ENCODE data around the gene SSC5D. TPM values are rescaled to one million over a fixed set of nuclear protein-coding genes. Genes with fewer than 3 reads are reported as not detected.
A peak's percentile ranks its signal among the peaks of the same experiment; 100 is the strongest.

The SSC5D gene
- total and polyA plus RNA-seq, 9 of the 15 experiments (the other 6 are each of a cell fraction or from before 2014, with no cell fraction given): 0.04 to 0.71 (median 0.14) TPM; not detected in 2

DNA sequence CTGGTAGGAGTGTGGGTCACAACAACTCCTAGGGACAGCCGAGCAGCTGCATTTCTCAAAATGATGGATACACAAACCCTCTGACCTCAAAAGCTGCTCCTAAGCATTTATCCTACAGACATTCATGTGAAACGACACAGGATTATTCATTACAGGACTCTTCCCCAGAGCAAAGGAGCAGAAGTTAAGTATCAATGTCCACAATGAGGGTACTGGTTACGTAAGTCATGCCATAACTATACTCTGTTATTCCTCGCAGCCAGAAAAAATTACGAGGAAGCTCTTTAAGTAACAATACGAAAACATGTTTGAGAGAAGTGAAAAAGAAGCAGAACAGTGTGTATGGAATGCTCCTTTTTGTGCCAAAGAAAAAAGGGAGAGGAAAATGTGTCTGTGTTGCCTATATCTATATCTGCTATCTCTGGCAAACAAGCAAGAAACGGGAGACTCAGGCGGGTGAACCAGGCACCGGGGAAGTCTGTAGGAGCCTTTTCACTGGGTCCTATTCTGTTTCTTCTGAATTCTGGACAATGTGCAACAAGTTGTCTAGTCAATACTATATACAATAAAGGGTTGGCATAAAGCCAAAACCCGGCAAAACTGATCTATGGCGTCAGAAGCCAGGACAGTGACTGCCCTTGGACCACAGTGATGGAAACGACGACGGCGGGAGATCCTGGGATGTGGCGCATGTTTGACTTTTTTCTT lies 28.1 kb upstream of the SSC5D start (continued):
- TF ChIP-seq, protein P1, sequence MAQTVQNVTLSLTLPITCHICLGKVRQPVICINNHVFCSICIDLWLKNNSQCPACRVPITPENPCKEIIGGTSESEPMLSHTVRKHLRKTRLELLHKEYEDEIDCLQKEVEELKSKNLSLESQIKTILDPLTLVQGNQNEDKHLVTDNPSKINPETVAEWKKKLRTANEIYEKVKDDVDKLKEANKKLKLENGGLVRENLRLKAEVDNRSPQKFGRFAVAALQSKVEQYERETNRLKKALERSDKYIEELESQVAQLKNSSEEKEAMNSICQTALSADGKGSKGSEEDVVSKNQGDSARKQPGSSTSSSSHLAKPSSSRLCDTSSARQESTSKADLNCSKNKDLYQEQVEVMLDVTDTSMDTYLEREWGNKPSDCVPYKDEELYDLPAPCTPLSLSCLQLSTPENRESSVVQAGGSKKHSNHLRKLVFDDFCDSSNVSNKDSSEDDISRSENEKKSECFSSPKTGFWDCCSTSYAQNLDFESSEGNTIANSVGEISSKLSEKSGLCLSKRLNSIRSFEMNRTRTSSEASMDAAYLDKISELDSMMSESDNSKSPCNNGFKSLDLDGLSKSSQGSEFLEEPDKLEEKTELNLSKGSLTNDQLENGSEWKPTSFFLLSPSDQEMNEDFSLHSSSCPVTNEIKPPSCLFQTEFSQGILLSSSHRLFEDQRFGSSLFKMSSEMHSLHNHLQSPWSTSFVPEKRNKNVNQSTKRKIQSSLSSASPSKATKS (CRISPR knock-in tag; IDR thresholded peaks at IDR 0.05): no peak
- TF ChIP-seq NFIC (IDR thresholded peaks at IDR 0.05) (peak; percentile 96), RBFOX2 (IDR thresholded peaks at IDR 0.05; ENCODE audit: low read depth, low read length) (no peak), ARHGAP35 (IDR thresholded peaks at IDR 0.05; ENCODE audit: partially characterized antibody) (no peak), MECOM (CRISPR knock-in tag; IDR thresholded peaks at IDR 0.05) (no peak), CBX8 (IDR thresholded peaks at IDR 0.05; ENCODE audit: borderline replicate concordance, extremely low read depth, low read depth, low read length, poor library complexity, severe bottlenecking) (no peak), GABPA (tag; conservative IDR thresholded peaks at IDR 0.05; ENCODE audit: low read depth) (no peak), ETV5 (CRISPR knock-in tag; IDR thresholded peaks at IDR 0.05; ENCODE audit: low read depth) (no peak), BHLHE40 (IDR thresholded peaks at IDR 0.05; ENCODE audit: low read length) (no peak), SIN3B (IDR thresholded peaks at IDR 0.05; ENCODE audit: low read depth) (no peak), ZC3H8 (IDR thresholded peaks at IDR 0.05) (no peak), ZNF695 (CRISPR knock-in tag; IDR thresholded peaks at IDR 0.05) (no peak), MEF2D (tag; conservative IDR thresholded peaks at IDR 0.05; ENCODE audit: low read depth) (no peak), CBFB (CRISPR knock-in tag; IDR thresholded peaks at IDR 0.05) (no peak), SMARCA4 (IDR thresholded peaks at IDR 0.05) (0 out of 2 replicates have a peak, but pooled peaks have one; percentile 31), TAF1 (IDR thresholded peaks at IDR 0.05; ENCODE audit: control insufficient read depth, extremely low read depth, insufficient read depth, low read length, severe bottlenecking) (no peak), PCBP1 (IDR thresholded peaks at IDR 0.05; ENCODE audit: low read depth, low read length, poor library complexity, severe bottlenecking) (no peak), NFIX (CRISPR knock-in tag; IDR thresholded peaks at IDR 0.05; ENCODE audit: low read depth) (peak; percentile 76), CREB1 (IDR thresholded peaks at IDR 0.05) (no peak), CREB1 (CRISPR knock-in tag; IDR thresholded peaks at IDR 0.05) (no peak), CHD1 (IDR thresholded peaks at IDR 0.05; ENCODE audit: low read length) (peak; percentile 55)
- TF ChIP-seq, protein P2, sequence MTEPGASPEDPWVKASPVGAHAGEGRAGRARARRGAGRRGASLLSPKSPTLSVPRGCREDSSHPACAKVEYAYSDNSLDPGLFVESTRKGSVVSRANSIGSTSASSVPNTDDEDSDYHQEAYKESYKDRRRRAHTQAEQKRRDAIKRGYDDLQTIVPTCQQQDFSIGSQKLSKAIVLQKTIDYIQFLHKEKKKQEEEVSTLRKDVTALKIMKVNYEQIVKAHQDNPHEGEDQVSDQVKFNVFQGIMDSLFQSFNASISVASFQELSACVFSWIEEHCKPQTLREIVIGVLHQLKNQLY (CRISPR knock-in tag; conservative IDR thresholded peaks at IDR 0.05): no peak
- TF ChIP-seq, protein P3, sequence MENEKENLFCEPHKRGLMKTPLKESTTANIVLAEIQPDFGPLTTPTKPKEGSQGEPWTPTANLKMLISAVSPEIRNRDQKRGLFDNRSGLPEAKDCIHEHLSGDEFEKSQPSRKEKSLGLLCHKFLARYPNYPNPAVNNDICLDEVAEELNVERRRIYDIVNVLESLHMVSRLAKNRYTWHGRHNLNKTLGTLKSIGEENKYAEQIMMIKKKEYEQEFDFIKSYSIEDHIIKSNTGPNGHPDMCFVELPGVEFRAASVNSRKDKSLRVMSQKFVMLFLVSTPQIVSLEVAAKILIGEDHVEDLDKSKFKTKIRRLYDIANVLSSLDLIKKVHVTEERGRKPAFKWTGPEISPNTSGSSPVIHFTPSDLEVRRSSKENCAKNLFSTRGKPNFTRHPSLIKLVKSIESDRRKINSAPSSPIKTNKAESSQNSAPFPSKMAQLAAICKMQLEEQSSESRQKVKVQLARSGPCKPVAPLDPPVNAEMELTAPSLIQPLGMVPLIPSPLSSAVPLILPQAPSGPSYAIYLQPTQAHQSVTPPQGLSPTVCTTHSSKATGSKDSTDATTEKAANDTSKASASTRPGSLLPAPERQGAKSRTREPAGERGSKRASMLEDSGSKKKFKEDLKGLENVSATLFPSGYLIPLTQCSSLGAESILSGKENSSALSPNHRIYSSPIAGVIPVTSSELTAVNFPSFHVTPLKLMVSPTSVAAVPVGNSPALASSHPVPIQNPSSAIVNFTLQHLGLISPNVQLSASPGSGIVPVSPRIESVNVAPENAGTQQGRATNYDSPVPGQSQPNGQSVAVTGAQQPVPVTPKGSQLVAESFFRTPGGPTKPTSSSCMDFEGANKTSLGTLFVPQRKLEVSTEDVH (IDR thresholded peaks at IDR 0.05; ENCODE audit: low read depth, partially characterized antibody): no peak
